Activated CD4-positive, alpha-beta memory T cell treated with anti-CD3 and anti-CD28 coated beads for 36 hours (primary cell): Measurements from ENCODE around the gene SLC43A3. TPM values are rescaled to one million over a fixed set of nuclear protein-coding genes. Genes with fewer than 3 reads are reported as not detected.
"Not testable (repeated sequence)": the region's sequence is repeated elsewhere in the genome, so short reads cannot be mapped to it uniquely, and the experiment has no call there.

Source experiments
- CTCF ChIA-PET: fragments of 350-600 bp; sonication (Branson Sonifier 250); formaldehyde crosslinking; loops from one replicate; lab custom pipeline; 2021; ENCODE audit warnings: antibody characterized with exemption, inconsistent platforms; lab: Charles Lee
- POLR2A ChIA-PET: fragments of 350-600 bp; sonication (Branson Sonifier 250); formaldehyde crosslinking; loops from one replicate; lab custom pipeline; 2021; ENCODE audit warnings: antibody characterized with exemption; lab: Charles Lee
- DNase-seq: peaks from one replicate; pipeline ENCODE4 v3.0.0-alpha.2; 2020
- H3K27ac Mint-ChIP-seq: one replicate; pipeline ENCODE4 v1.8.0; 2021; ENCODE audit warnings: mixed read lengths
- H3K27me3 Mint-ChIP-seq: one replicate; pipeline ENCODE4 v1.8.0; 2021; ENCODE audit warnings: mixed read lengths
- H3K36me3 Mint-ChIP-seq: one replicate; pipeline ENCODE4 v1.8.0; 2021; ENCODE audit warnings: mixed read lengths
- H3K4me1 Mint-ChIP-seq: one replicate; pipeline ENCODE4 v1.8.0; 2021; ENCODE audit warnings: low read depth, mixed read lengths
- H3K4me3 Mint-ChIP-seq: one replicate; pipeline ENCODE4 v1.8.0; 2021; ENCODE audit warnings: mild to moderate bottlenecking, mixed read lengths
- H3K9me3 Mint-ChIP-seq: one replicate; pipeline ENCODE4 v1.8.0; 2021; ENCODE audit warnings: mixed read lengths
- intact Hi-C: fragments of 100-400 bp; cut with micrococcal nuclease; formaldehyde crosslinking; loops from one replicate; pipeline ENCODE4 v1.15.1; 2023
- total RNA-seq, 2 experiments: library from RNA; stranded (reverse); gene quantifications; one replicate each; pipeline ENCODE4 v1.2.3, GENCODE V29; 2021

The SLC43A3 gene
- total RNA-seq, 2 experiments from 2014 or later = 170 to 186 TPM

DNA sequence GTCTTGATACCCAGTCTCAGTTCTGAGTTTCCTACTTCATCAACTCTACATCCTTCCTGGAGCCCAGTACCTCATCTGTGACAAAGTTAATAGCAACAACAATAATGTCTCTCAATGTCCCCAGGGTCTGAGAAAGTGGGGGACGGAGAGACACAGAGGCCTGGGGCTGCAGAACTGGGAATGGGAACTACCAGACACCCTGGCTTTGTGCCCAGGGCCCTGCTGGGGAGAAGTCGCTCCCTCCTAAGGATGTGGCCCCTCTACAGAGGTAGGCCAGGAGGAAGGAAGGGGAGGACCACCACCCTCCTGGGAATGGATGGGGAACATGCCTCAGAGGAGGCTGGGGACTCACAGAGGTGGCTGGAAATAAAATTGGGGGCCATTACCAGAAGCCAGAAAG is 51.4 kb downstream of the SLC43A3 start:
- Mint-ChIP-seq H3K4me3 (no peak overlapping the region), H3K4me1 (no peaks in the 10 kb centered on the region), H3K27me3 (peaks cover 13% of the 10 kb centered on the region), H3K36me3 (no peaks in the 10 kb centered on the region), H3K27ac (no peak overlapping the region), H3K9me3 (no peaks in the 10 kb centered on the region)
- POLR2A ChIA-PET = no interaction called here
- CTCF ChIA-PET = no interaction called here
- no peak for DNase-seq
- intact Hi-C loops = no loop called here

DNA sequence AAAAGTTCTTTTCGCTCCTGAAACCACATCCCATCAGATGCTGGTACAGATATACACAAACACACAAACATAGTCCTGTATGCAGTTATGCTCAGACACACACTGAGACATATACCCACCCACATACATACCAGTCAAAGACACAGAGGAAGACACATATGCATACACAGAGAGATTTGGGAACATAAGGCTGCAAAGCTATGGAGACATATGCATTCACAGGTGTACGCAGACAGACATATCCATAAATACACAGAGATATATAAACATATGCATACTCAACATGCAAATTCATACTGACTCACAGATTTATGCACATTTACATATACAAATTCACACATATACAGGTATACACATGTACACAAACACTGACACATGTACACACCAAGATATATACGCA is 52.0 kb downstream of the SLC43A3 start:
- CTCF ChIA-PET = no interaction called here
- intact Hi-C loops = no loop called here
- no peak overlapping the region for H3K4me3 Mint-ChIP-seq
- no peaks in the 10 kb centered on the region for H3K36me3 Mint-ChIP-seq
- H3K9me3 Mint-ChIP-seq = no peaks in the 10 kb centered on the region
- H3K27me3 Mint-ChIP-seq = peaks cover 11% of the 10 kb centered on the region
- H3K27ac Mint-ChIP-seq = no peak overlapping the region
- no peak for DNase-seq
- POLR2A ChIA-PET = no interaction called here
- no peaks in the 10 kb centered on the region for H3K4me1 Mint-ChIP-seq

DNA sequence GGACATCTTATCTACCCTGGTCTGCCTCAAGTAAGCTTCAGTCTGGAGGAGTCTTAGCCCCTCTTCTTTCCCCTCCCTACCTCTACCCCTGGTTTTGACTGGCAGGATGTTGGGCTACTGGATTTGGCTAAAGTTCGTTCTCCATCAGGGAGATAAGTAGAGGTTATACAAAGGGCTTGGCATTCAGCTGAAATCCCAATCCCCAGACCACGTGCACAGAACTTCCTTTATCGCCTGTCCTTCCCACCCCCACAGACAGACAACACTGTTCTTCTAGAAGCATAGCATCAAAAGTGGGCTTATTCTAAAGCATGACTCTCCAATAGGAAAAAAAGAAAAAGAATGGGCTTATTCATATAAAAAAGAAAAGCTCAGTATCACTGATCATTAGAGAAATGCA is 53.8 kb downstream of the SLC43A3 start:
- peaks cover 4% of the 10 kb centered on the region for H3K27me3 Mint-ChIP-seq
- POLR2A ChIA-PET = no interaction called here
- no peaks in the 10 kb centered on the region for H3K36me3 Mint-ChIP-seq
- intact Hi-C loops = no loop called here
- H3K27ac Mint-ChIP-seq = no peak overlapping the region
- H3K9me3 Mint-ChIP-seq = no peaks in the 10 kb centered on the region
- CTCF ChIA-PET = no interaction called here
- no peak for DNase-seq
- H3K4me1 Mint-ChIP-seq = no peaks in the 10 kb centered on the region
- H3K4me3 Mint-ChIP-seq = no peak overlapping the region

- ChIA-PET POLR2A (no interaction called here), CTCF (interaction anchor here (0.8 kb wide), 1 partner anchor 21 kb away, joined by 3 read pairs; no protein-coding TSS in a partner anchor)
- Mint-ChIP-seq H3K36me3 (no peaks in the 10 kb centered on the region), H3K9me3 (no peaks in the 10 kb centered on the region), H3K4me1 (no peaks in the 10 kb centered on the region), H3K27me3 (no peaks in the 10 kb centered on the region), H3K4me3 (no peak overlapping the region), H3K27ac (no peak overlapping the region)
- intact Hi-C loops = no loop called here
- DNase-seq = no peak
Measured at GRCh38 chr11:57370941-57371340, 56.0 kb downstream of the SLC43A3 start.

GRCh38 chr11:57370251-57370650 is 56.7 kb downstream of the SLC43A3 start:
- ChIA-PET CTCF (no interaction called here), POLR2A (no interaction called here)
- intact Hi-C loops = no loop called here

DNA sequence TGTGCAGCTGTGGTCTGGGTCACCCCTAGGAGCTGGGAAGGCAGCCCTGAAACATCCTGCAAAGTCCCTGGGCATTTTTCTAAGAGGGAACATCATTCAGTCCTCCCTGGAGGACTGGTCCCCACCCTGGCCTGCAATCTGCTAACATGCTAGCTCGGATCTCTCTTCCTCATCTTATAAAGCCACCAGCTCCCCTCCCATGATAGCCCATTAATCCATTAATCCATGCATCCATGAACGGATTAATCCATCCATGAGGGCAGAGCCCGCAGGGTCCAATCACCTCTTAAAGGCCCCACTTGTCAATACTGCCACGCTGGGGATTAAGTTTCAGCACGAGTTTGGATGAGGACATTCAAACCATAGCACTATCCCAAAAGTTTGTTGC is 58.1 kb downstream of the SLC43A3 start:
- intact Hi-C loops = no loop called here
- Mint-ChIP-seq H3K4me3 (no peak overlapping the region), H3K27ac (no peak overlapping the region), H3K36me3 (no peaks in the 10 kb centered on the region), H3K4me1 (no peaks in the 10 kb centered on the region), H3K9me3 (no peaks in the 10 kb centered on the region), H3K27me3 (no peaks in the 10 kb centered on the region)
- CTCF ChIA-PET = interaction anchor here (1.8 kb wide), 1 partner anchor 19 kb away, joined by 4 read pairs; no protein-coding TSS in a partner anchor
- POLR2A ChIA-PET = no interaction called here
- DNase-seq = no peak

More at GRCh38 chr11:57370251-57370650, 56.7 kb downstream of the SLC43A3 start:
- no peaks in the 10 kb centered on the region for H3K36me3 Mint-ChIP-seq
- DNase-seq = no peak
- no peaks in the 10 kb centered on the region for H3K27me3 Mint-ChIP-seq
- H3K4me3 Mint-ChIP-seq = no peak overlapping the region
- H3K9me3 Mint-ChIP-seq = no peaks in the 10 kb centered on the region
- H3K27ac Mint-ChIP-seq = no peak overlapping the region
- no peaks in the 10 kb centered on the region for H3K4me1 Mint-ChIP-seq

GRCh38 chr11:57368106-57368844 is 58.6 kb downstream of the SLC43A3 start:
- DNase-seq = no peak
- H3K36me3 Mint-ChIP-seq = no peaks in the 10 kb centered on the region
- POLR2A ChIA-PET = no interaction called here
- CTCF ChIA-PET = interaction anchor here (1.2 to 1.8 kb wide), 2 partner anchors 18 to 23 kb away, joined by 3 to 4 read pairs; no protein-coding TSS in a partner anchor
- no peak overlapping the region for H3K27ac Mint-ChIP-seq
- no peaks in the 10 kb centered on the region for H3K9me3 Mint-ChIP-seq
- H3K27me3 Mint-ChIP-seq = no peaks in the 10 kb centered on the region
- no peak overlapping the region for H3K4me3 Mint-ChIP-seq
- intact Hi-C loops = no loop called here
- no peaks in the 10 kb centered on the region for H3K4me1 Mint-ChIP-seq

DNA sequence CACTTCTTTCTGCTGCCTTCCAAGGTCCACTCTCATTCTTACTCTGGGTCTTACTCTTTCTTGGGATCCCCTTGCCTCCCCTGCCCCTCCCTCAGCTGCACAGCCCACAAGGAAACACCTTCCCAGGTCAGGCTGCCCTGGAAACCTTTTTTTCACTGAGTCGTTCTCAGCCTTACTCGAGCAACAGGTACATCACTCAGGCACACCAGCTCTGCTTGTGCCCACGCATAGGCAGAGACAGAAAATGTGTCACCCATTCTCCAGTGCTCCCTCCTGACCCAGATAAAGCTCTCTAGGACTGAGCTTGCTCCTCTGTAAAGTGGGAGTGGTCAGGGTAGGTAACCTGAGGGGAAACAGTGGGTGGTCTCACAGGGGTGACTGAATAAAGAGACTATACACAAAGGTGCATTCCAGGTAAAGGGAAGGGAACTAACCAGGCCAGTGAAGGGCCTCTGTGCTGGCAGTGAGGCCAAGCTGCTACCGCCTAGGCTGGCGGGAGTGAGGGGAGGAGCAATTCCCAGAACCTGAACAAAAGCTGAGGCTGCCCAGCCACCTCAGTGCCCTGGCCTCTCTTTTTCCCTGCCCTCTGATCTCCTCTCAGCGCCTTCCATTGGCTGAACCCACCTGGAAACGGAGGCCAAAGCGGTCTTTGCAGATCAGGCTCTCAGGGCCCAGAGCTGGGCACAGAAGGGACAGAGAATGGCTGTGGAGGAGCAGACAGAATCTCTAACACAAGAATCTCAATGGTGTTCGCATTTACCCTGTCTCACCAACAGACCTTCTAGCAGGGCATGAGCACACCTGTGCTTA is 61.9 kb downstream of the SLC43A3 start:
- Mint-ChIP-seq H3K27me3 (peaks cover 8% of the 10 kb centered on the region), H3K4me3 (no peak overlapping the region), H3K9me3 (no peaks in the 10 kb centered on the region), H3K36me3 (no peaks in the 10 kb centered on the region), H3K4me1 (no peaks in the 10 kb centered on the region), H3K27ac (no peak overlapping the region)
- no peak for DNase-seq
- ChIA-PET CTCF (interaction anchor here (0.9 kb wide), 1 partner anchor 19 kb away, joined by 3 read pairs; no protein-coding TSS in a partner anchor), POLR2A (no interaction called here)
- intact Hi-C loops = loop anchor here (5.0 kb wide), 1 partner anchor 32 kb away; no protein-coding TSS in a partner anchor

GRCh38 chr11:57363131-57364080 is 63.5 kb downstream of the SLC43A3 start:
- intact Hi-C loops = loop anchor here (5.0 kb wide), 1 partner anchor 34 kb away; no protein-coding TSS in a partner anchor
- ChIA-PET CTCF (interaction anchor here (0.6 to 2.0 kb wide), 5 partner anchors 18 to 1461 kb away, joined by 3 to 8 read pairs (median 5); no protein-coding TSS in a partner anchor), POLR2A (no interaction called here)
- DNase-seq = no peak
- no peaks in the 10 kb centered on the region for H3K36me3 Mint-ChIP-seq
- H3K27me3 Mint-ChIP-seq = peaks cover 8% of the 10 kb centered on the region
- H3K9me3 Mint-ChIP-seq = no peaks in the 10 kb centered on the region
- no peaks in the 10 kb centered on the region for H3K4me1 Mint-ChIP-seq
- no peak overlapping the region for H3K4me3 Mint-ChIP-seq
- H3K27ac Mint-ChIP-seq = no peak overlapping the region

GRCh38 chr11:57361926-57362325 is 65.0 kb downstream of the SLC43A3 start:
- Mint-ChIP-seq H3K36me3 (no peaks in the 10 kb centered on the region), H3K27me3 (peaks cover 8% of the 10 kb centered on the region), H3K4me3 (no peak overlapping the region), H3K27ac (no peak overlapping the region), H3K4me1 (no peaks in the 10 kb centered on the region), H3K9me3 (no peaks in the 10 kb centered on the region)
- DNase-seq = no peak
- ChIA-PET CTCF (interaction anchor here (1.3 to 2.7 kb wide), 4 partner anchors 16 to 132 kb away, joined by 5 to 11 read pairs (median 10); no protein-coding TSS in a partner anchor), POLR2A (no interaction called here)
- intact Hi-C loops = loop anchor here (5.0 kb wide), 1 partner anchor 35 kb away; no protein-coding TSS in a partner anchor

- H3K36me3 Mint-ChIP-seq, H3K9me3 Mint-ChIP-seq, H3K4me1 Mint-ChIP-seq, H3K27ac Mint-ChIP-seq, POLR2A ChIA-PET, DNase-seq, H3K27me3 Mint-ChIP-seq, H3K4me3 Mint-ChIP-seq: not testable (repeated sequence)
- CTCF ChIA-PET = interaction anchor here (2.2 to 2.7 kb wide), 3 partner anchors 16 to 132 kb away, joined by 11 read pairs; no protein-coding TSS in a partner anchor
- intact Hi-C loops = loop anchor here (5.0 kb wide), 1 partner anchor 36 kb away; no protein-coding TSS in a partner anchor
Measured at GRCh38 chr11:57361420-57361819, 65.5 kb downstream of the SLC43A3 start.
